ENCODE data around the gene XRCC4. TPM values are rescaled to one million over a fixed set of nuclear protein-coding genes. Genes with fewer than 3 reads are reported as not detected.

The XRCC4 gene
- total RNA-seq, 4 donors from 2014 or later = 3.7 to 10.3 (median 8.7) TPM

DNA sequence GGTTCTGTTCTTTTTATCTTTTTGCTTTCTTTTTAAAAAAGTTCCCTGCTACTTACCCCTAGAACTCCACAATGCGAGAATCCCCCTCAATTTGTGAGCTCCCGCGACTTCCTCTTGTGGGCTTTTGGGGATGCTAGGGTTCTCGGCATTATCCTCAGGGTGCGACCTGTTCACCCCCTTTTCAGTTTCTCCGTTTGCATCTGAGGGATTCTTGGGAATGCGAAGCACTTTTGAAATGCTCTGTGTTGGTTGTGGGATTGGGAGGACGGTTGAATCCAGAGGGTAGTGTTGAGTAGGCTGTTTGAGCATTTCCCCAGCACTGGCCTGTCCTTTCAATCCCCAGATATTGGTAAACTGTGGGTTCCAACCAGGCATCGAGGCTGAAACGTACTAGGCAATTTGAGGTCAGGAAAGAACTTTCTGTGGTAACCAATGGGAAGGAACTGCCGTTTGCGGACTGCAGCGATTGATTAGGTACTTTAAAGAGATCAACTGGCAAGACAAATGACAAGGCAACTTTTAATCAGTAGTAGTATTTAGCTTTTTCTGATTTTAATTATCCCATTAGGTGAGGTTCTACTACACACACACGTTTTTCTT lies 415 bp downstream of the XRCC4 start:
- H3K9me3 ChIP-seq = no peaks in the 10 kb centered on the region

DNA sequence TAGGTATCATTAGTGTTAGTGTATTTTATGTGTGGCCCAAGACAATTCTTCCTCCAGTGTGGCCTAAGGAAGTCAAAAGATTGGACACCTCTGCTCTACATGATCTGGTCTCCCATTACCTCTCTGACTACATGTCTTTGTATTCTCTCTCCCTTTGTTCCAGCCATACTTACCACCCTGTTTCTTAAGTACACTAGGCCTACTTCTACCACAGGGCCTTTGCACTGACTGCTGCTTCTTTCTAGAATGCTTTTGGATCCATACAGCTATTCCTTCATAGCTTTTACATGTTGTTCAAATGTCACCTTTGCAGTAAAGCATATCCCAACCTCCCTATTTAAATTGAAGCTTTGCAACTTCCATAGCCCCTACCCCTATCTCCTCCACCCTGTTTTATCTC lies 5.4 kb downstream of the XRCC4 start:
- H3K4me1 ChIP-seq = peaks cover 0 to 5% (median 0%) of the 10 kb centered on the region in 4 donors
- TF ChIP-seq, protein P1, sequence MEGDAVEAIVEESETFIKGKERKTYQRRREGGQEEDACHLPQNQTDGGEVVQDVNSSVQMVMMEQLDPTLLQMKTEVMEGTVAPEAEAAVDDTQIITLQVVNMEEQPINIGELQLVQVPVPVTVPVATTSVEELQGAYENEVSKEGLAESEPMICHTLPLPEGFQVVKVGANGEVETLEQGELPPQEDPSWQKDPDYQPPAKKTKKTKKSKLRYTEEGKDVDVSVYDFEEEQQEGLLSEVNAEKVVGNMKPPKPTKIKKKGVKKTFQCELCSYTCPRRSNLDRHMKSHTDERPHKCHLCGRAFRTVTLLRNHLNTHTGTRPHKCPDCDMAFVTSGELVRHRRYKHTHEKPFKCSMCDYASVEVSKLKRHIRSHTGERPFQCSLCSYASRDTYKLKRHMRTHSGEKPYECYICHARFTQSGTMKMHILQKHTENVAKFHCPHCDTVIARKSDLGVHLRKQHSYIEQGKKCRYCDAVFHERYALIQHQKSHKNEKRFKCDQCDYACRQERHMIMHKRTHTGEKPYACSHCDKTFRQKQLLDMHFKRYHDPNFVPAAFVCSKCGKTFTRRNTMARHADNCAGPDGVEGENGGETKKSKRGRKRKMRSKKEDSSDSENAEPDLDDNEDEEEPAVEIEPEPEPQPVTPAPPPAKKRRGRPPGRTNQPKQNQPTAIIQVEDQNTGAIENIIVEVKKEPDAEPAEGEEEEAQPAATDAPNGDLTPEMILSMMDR (IDR thresholded peaks at IDR 0.05) = no peak
- DNase-seq = no peak
- H3K9me3 ChIP-seq = no peaks in the 10 kb centered on the region
- H3K36me3 ChIP-seq = no peaks in the 10 kb centered on the region
- no peak overlapping the region for H3K4me3 ChIP-seq
- H3K27ac ChIP-seq = no peak overlapping the region
- no peaks in the 10 kb centered on the region for H3K27me3 ChIP-seq

More for the DNA sequence above, 415 bp downstream of the XRCC4 start:
- Histone ChIP-seq H3K27ac (peak overlapping the region; percentile 82 to 95 (median 84)), H3K4me1 (peaks cover 0 to 25% (median 6%) of the 10 kb centered on the region in 4 donors), H3K36me3 (no peaks in the 10 kb centered on the region), H3K4me3 (peak overlapping the region; percentile 64 to 93 (median 80)), H3K27me3 (no peaks in the 10 kb centered on the region)
- TF ChIP-seq POLR2A (IDR thresholded peaks at IDR 0.05) = no peak
- TF ChIP-seq, protein P1 (IDR thresholded peaks at IDR 0.05) = no peak
- no peak for DNase-seq

DNA sequence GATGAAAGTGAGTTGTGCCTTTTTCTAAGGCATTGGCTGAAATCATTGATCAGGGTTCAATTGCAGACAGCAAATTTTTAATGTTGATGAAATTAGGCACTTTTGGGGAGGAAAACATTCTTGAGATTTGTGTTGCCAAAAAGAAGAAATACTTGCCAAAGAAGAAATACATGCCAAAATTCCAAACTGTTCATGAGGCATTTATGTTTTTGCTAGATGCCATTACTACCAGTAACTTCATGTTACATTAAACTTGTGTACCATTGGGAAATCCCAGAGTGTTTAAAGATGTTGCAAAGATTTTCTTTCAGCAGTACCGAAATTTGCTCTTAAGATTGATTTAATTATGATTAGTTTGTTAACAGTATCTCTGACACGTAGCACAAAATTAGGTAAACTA lies 7.0 kb downstream of the XRCC4 start:
- no peaks in the 10 kb centered on the region for H3K36me3 ChIP-seq
- H3K27me3 ChIP-seq = no peaks in the 10 kb centered on the region
- TF ChIP-seq, protein P1 (IDR thresholded peaks at IDR 0.05) = no peak
- TF ChIP-seq POLR2A (IDR thresholded peaks at IDR 0.05) = no peak
- no peak overlapping the region for H3K27ac ChIP-seq
- no peaks in the 10 kb centered on the region for H3K9me3 ChIP-seq
- no peak overlapping the region for H3K4me3 ChIP-seq
- no peak for DNase-seq
- no peaks in the 10 kb centered on the region for H3K4me1 ChIP-seq

DNA sequence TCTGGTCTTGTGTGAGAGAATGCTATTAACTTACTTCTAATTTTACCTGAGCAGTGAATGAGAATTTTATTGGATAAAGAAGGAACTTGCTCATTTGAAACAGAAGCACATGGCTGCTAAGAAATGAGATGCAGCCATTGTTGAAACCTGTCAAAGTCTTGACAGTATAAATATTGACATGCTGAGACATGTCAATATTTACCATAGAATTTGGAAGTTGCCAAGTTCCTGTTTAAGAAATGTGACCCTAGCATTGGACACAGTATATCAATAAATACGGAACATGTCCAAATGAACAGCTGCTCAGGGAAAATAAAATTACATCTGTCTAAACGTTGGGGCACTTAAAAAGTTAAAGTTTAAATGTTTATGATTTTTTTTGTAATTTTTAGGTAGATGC lies 7.8 kb downstream of the XRCC4 start:
- H3K27ac ChIP-seq = no peak overlapping the region
- no peaks in the 10 kb centered on the region for H3K9me3 ChIP-seq
- no peaks in the 10 kb centered on the region for H3K27me3 ChIP-seq
- H3K36me3 ChIP-seq = no peaks in the 10 kb centered on the region
- TF ChIP-seq, protein P1 (IDR thresholded peaks at IDR 0.05) = no peak
- no peak for TF ChIP-seq POLR2A (IDR thresholded peaks at IDR 0.05)
- H3K4me3 ChIP-seq = no peak overlapping the region
- H3K4me1 ChIP-seq = no peaks in the 10 kb centered on the region
- DNase-seq = no peak

DNA sequence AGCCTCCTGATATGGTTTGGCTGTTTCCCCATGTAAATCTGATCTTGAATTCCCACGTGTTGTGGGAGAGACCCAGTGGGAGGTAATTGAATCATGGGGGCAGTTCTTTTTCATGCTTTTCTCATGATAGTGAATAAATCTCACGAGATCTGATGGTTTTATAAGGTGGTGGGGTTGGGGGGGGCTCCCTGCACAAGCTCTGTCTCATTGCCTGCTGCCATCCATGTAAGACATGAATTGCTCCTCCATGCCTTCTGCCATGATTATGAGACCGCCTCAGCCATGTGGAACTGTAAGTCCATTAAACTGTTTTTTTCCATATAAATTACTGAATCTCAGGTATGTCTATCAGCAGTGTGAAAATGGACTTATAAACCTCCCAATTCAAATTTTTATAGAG lies 12.8 kb downstream of the XRCC4 start:
- Histone ChIP-seq H3K27ac (no peak overlapping the region), H3K36me3 (no peaks in the 10 kb centered on the region), H3K4me1 (no peaks in the 10 kb centered on the region), H3K27me3 (no peaks in the 10 kb centered on the region), H3K4me3 (no peak overlapping the region), H3K9me3 (no peaks in the 10 kb centered on the region)
- TF ChIP-seq, protein P1 (IDR thresholded peaks at IDR 0.05) = no peak
- no peak for TF ChIP-seq POLR2A (IDR thresholded peaks at IDR 0.05)
- DNase-seq = no peak

DNA sequence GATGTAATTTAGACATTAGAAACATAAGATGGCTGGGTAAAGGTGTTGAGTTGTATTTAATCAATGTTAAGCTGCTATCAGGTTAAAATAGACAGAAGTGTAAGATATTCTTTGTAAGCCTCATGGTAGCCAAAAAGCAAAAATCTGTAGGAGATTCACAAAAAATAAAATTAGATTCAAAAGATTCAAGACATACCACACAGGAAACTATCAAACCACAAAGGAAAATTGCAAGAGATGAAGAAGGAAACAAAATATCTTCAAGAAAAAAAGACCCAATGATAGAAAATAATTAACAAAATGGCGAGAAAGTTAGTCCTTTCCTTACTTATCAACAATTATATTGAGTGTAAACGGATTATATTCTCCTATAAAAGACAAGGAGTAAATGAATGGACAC lies 15.3 kb downstream of the XRCC4 start:
- no peak for DNase-seq
- Histone ChIP-seq H3K4me1 (no peaks in the 10 kb centered on the region), H3K27me3 (no peaks in the 10 kb centered on the region), H3K4me3 (no peak overlapping the region), H3K27ac (no peak overlapping the region), H3K36me3 (no peaks in the 10 kb centered on the region), H3K9me3 (no peaks in the 10 kb centered on the region)
- TF ChIP-seq, protein P1 (IDR thresholded peaks at IDR 0.05) = no peak
- no peak for TF ChIP-seq POLR2A (IDR thresholded peaks at IDR 0.05)
